IPS-NIHi11 (cell line): ENCODE measurements around the gene TMEM217.
"Not testable (repeated sequence)": the region's sequence is repeated elsewhere in the genome, so short reads cannot be mapped to it uniquely, and the experiment has no call there.

Experiments
- DNase-seq: peaks from one replicate; pipeline ENCODE4 v3.0.0; 2012; ENCODE audit warnings: mixed read lengths, low spot score

TMEM217 gene

DNA sequence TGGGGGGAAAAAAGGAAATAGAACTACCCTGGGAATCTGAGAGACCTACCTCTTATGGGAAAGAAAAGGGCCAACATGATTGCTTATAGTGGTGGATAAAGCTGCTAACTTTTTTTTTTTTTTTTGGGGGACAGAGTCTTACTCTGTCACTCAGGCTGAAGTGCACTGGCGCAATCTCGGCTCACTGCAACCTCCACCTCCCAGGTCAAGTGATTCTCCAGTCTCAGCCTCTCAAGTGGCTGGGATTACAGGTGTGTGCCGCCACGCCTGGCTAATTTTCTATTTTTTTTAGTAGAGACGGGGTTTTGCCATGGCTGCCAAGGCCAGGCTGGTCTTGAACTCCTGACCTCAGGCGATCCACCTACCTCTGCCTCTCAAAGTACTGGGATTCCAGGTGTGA lies 39.9 kb downstream of the TMEM217 start:
- DNase-seq = no peak

DNA sequence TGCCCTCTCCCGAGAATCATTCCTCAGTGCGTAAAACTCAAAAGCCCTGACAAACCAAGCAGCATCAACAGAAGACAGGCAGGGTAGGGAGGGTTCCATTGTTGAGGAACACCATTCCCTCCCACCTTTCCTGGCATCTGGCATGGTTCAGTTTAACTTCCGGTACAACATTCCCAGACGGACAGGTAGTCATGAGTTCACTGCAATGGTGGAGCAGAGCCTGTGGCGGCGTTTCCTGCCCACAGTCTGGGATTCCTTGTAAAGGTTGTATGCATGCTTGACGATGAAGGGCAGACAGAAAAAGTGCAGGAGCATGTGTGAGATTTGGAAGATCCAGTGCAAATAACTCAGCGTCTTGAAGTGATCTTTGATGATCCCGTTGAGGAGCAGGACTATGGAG lies 45.7 kb downstream of the TMEM217 start:
- DNase-seq = no peak

DNA sequence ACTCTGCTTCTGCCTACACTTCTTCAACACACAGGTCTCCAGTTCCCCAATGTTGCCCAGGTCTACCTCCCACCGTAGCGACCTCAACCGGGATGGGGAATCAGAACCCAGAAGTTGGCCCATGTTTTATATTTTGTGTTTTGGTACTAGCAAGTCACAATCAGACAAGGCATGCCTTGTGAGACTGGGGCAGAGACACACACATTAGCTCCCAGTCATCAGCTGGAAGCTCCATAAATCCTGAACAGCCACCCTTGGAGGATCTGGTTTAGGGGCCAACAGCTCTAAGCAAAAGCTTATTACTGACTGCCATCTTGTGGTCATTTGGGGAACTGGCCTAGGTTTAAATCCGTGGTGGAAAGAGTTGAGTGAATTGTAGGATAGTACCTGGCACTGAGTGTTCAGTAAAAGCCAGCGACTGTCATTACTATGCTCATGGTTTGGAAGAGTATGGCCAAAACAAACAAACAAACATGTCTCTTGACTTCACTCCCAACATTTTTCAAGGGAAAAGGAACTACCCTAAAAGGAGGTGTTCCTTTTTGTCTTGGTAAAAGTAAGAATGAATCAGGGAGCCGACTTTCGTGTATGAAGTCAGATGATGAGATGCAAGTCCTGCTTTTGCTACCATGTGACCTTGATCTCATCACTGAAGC lies 47.5 kb downstream of the TMEM217 start:
- peak; percentile 74 for DNase-seq

DNA sequence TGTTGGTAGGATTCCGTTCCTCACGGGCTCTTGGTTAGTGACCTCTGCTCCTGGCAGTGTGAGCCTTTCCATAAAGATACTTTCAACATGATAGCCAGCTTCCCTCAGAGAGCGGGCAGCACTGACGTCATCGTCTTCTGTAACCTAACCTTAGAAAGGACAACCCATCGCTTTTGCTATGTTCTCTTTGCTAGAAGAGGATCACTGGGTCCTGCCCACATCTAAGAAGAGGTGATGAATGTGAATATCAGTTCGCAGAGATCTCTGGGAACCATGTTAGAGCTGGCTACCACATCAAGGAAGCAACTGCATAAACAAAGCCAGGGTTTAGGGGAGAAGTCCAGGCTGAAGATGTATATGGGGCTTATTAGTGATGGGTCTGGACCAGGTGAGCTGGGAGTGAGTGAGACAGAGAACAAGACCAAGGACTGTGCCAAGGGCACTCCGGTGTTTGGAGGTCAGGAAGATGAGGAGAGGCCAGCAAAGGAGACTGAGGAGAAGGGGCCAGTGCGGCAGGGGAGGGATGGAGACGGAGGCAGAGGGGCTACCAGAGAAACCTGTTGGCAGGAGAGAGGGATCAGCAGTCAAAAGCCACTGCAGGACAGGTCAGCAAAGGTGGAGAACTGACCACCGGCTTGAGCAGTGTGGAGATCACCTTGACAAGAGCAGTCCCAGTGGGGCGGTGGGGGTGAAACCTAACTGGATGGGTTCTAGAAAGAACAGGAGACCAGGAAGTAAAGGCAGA lies 48.3 kb downstream of the TMEM217 start:
- no peak for DNase-seq

DNA sequence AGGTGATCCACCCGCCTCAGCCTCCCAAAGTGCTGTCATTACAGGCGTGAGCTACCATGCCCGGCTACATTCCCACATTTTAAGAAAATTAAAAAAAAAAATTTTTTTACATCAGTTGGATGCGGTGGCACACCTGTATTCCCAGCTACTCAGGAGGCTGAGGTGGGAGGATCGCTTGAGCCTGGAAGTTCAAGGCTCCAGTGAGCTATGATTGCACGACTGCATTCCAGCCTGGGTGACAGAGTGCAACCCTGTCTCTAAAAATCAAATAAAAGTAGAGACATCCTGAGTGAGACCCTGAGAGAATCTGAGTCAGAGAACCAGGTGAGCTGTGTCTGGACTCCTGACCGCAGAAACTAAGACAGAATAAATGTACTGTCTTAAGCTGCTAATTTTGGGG lies 49.2 kb downstream of the TMEM217 start:
- DNase-seq = no peak

DNA sequence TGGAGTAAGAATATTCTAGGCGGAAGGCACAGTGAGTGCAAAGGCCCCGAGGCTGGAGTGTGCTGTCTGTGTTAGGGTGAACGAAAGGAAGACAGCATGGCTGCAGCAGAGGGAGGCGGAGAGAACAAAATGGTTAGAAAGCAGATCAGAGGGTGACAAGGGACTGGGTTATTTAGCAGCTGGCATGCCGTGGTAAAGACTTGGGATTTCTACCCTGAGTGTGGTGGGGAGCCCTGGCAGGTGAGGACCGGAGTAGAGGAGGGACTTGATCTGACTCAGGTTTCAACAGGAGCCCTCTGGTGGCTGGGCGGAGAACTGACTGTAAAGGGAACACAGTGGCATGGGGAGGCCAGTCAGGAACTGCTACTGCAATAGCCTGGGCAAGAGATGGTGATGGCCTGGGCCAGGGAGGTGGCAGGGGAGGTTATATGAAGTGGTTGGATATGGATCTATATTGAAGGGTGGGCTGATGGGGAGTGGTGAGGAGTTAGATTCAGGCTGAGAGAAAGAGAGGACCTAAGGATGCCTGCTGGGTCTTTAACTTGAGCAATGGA lies 50.0 kb downstream of the TMEM217 start:
- peak; percentile 87 for DNase-seq

DNA sequence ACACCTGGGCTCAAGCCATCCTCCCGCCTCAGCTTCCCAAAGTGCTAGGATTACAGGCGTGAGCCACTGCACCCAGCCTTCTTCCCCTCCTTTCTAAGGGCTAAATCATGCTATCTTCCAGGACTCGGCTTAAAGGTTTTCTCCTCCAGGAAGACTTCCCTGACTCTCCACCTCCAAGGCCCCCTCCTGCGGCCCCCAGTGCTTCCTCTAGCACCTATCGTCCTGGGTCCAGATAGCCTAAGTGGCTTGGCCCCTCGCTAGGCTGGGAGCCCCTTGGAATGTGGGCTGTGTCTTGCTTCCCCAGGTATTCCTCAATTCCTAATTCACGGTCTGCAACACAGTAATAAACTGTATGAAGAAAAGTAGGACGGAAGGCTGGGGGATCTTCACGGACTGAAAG lies 51.3 kb downstream of the TMEM217 start:
- no peak for DNase-seq

DNA sequence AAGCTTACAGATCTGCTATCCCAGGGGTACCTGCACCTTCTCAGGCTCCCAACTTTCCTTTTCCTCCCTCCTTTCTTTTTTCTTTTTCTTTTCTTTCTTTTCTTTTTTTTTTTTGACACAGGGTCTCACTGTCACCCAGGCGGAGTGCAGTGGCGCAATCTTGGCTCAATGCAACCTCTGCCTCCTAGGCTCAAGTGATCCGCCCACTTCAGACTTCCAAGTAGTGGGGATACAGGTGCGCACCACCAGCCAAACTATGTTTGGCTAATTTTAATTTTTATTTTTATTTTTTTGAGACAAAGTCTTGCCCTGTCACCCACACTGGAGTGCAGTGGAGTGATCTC lies 52.0 kb downstream of the TMEM217 start:
- DNase-seq = no peak

DNA sequence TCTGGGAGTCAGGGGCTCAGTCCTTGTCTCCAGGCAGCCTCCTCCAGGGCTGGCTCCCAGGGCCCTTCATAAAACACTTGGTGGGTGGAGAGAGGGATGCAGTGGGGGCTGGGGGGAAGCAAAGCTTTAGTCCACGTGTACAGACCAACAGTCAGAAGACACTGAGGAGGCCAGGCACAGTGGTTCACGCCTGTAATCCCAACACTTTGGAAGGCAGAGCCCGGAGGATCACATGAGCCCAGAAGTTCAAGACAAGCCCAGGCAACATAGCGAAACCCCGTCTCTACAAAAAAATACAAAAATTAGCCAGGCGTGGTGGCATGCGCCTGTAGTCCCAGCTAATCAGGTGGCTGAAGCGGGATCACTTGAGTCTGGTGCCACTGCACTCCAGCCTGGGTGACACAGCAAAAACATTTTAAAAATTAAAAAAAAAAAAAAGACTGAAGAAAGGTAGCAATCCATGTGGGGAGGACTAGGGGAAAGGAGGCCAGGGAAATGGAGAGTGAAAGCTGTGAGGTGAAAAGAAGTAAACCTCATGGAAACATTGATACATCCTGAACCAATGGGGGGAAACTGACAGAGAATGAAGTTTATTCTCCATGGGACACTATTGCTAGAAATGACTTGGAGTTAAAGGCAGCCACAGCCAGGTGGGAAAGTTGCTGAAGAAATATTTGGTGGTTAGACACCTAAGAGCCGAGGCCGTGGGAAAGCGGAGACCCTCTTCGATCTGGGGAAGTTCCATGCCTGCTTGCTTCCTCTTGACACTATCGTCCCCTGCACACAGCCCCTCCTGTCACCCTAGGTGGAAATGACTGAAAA lies 52.6 kb downstream of the TMEM217 start:
- no peak for DNase-seq

DNA sequence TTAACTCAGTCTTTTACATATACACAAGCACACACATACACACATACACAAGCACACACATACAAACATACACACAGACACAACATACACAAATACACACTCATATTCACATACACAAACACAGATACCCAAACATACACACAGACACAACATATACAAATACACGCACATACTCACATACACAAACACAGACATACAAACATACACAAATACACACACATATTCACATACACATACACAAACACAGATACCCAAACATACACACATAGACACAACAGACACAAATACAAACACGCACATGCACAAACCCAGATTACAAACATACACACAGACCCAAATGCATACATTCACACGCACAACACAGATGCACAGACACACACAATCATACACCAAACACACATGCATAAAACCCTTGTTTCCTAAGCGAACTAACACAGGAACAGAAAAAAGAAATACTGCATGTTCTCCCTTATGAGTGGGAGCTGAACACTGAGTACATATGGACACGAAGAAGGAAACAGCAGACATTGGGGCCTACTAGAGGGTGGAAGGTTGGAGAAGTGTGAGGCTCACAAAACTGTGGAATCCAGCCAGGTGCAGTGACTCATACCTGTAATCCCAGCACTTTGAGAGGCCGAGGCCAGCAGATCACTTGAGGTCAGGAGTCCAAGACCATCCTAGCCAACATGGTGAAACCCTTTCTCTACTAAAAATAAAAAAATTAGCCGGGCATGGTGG lies 53.8 kb downstream of the TMEM217 start:
- DNase-seq = no peak

DNA sequence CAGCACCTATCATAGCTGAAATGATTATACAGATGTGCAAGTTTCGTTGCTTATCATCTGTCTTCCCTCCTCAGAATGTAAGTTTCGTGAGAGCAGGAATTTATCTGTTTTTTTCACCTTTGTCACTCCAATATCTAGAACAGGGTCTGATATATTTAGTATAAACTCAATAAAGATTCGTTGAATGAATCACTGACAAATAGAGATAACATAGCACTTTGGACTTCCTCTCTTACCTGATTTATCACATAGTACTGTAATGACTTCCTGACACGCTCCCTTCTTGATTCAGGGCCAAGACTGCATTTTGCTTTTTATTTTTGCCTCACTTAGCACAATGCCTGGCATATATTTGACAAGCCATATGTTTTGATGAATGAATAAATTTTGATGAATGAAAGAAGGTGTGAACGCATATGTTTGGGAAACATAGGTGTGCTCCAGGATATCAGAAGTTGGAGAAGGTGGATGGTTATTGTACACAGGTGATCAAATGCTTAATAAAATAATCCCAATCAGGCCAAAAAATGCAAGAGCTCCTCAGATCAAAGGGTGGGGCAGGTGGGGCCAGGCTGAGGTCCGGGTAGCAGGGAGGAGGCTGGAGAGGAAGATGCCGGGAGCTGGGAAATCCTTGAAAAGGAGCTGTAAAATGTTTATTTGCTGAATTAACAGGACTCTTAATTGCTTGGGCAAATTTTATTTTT lies 55.0 kb downstream of the TMEM217 start:
- DNase-seq = no peak

DNA sequence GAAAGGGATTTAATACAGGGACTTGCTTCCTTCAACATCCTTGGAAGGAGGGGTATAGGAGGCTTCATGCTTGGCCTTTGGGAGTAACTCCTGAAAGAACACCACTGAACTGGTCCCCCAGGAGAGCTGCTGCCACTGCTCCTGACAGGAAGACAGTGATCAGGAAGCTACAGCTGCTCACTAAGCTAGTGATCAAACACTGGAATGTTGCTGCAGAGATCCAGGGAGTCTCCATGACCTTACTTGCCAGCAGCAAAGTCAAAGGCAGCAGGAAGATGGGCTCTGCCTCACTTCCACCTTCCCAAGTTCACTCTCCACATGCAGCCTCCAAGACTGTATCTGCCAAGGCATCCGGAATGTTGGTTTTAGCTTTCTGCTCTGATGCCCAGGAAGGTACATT lies 56.2 kb downstream of the TMEM217 start:
- DNase-seq = no peak

DNA sequence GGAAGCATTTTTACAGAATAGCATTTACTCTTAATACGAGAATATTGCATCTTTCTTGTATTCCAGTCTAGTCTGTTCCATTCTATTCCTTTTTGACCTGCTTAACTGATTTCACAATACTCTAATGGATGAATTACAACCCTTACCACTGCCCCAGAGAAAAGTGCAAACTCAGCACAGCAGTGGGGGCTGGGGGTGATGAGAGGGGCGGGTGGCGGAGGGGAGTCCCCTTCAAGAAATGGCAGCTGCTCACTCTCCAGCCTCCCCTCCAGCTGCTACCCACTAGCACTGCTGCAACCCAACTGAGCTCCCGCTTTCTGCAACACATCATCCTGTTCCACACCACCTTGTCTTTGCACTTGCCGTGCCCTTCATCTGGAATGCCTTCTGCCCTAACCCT lies 57.9 kb downstream of the TMEM217 start:
- no peak for DNase-seq

DNA sequence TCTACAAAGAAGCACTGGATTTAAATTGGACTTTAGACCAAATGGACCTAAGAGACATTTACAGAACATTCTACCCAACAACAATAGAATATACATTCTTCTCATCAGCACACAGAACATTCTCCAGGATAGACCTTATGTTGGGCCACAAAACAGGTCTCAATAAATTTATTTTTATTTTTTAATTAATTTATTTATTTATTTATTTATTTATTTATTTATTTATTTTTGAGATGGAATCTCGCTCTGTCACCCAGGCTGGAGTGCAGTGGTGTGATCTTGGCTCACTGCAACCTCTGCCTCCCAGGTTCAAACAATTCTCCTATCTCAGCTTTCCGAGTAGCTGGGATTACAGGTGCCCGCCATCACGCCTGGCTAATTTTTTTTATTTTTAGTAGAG lies 61.5 kb downstream of the TMEM217 start:
- not testable (repeated sequence) for DNase-seq

DNA sequence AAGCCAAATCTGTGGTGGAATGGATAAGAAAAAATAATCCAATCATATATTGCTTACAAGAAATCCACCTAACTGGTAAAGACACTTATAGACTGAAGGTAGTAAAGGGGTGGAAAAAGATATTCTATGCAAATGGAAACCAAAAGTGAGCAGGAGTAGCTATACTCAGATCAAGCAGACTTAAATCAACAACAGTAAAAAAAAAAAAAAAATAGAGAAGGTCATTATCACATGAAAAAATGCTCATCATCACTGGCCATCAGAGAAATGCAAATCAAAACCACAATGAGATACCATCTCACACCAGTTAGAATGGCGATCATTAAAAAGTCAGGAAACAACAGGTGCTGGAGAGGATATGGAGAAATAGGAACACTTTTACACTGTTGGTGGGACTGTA lies 63.1 kb downstream of the TMEM217 start:
- not testable (repeated sequence) for DNase-seq

DNA sequence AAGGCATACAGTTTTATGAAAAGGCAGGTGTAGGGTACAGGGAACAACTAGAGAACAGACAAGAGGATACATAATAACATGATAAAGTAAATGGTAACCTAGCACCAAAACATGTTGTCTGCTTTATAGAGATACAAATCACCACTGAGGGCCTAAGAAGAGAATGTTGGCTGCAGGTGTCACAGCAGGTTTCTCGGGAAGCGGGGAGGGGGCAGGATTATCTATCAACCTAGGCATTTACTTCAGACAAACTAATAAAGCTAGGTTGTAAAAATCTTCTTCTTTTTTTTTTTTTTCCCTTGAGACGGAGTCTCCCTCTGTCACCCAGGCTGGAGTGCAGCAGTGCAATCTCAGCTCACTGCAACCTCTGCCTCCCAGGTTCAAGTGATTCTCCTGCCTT lies 65.3 kb downstream of the TMEM217 start:
- DNase-seq = no peak

DNA sequence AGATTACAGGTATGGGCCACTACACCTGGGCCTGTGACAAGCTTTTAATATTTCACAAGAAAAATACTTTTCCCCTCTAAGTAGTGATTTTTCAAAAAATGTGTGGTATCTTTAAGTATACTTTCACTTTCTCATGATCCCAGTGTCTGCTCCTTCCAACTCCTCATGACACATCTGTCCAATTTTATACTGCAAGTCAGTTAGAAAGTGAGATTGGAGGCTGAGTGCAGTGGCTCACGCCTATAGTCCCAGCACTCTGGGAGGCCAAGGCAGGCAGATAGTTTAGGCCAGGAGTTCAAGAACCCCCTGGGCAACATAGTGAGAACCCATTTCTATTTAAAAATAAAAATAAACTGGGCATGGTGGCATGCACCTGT lies 67.8 kb downstream of the TMEM217 start:
- no peak for DNase-seq

DNA sequence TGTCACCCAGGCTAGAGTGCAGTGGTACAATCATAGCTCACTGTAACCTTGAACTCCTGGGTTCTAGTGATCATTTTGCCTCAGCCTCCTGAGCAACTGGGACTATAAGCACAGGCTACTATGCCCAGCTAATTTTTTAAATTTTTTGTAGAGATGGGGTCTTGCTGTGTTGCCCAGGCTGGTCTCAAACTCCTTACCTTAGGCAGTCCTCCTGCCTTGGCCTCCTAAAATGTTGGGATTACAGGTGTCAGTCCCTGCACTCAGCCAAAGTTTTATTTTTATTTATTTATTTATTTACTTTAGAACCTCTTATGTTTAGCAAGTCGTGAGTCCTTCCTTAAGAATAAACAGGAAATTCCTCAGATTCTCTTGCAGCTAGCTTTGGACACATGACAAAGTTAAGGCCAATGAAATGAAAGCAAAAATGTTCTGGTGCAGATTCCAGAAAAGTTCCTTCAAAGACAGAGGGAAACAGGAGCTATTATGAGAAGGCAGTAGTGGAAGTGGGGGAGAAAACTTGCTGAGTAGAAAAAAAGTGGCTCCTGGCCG lies 68.9 kb downstream of the TMEM217 start:
- DNase-seq = no peak

DNA sequence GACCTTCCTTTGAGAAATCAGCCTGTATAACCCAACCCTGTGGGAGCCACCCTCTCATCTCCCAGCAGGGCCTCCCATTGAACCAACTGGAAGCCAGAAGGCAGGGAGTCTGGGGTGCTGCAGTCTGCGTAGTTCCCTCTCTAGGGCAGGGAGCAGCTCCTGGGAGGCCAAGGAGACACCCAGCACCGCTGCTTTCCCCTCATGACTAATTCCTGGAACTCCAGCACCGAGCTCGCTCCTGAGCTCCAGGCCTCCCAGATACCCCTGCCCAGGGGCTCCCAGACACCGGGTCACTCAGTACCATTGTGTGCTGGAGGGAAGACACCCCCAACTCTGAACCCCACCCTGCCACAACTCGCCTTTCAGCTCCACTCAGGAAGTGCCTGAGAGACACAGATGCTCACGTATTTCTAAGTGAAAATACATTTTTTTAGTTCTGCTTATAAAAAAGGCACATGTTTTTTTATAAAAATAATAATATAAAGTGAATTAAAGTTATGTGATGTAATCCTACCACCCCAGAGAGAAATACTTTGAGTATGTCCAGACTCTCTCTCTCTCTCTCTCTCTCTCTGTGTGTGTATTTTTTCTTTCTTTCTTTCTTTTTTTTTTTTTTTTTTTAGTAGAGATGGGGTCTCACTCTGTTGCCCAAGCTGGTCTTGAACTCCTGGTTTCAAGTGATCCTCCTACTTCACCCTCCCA lies 70.5 kb downstream of the TMEM217 start:
- DNase-seq = no peak

DNA sequence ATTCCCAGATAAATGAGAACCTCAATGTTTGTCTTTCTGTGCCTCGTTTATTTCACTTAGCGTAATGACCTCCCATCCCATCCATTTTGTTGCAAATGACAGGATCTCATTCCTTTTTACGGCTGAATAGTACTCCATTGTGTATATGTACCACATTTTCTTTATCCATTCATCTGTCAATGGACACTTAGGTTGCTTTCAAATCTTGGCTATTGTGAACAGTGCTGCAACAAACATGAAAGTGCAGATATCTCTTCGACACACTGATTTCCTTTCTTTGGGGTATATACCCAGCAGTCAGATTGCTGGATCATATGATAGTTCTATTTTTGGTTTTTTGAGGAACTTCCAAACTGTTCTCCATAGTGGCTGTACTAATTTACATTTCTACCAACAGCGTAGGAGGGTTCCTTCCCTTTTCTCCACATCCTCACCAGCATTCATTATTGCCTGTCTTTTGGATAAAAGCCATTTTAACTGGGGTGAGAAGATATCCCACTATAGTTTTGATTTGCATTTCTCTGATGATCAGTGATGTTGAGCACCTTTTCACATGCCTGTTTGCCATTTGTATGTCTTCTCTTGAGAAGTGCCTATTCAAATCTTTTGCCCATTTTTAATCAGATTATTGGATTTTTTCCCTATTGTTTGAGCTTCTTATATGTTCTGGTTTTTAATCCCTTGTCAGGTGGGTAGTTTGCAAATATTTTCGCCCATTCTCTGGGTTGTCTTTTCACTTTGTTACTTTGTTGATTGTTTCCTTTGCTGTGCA lies 71.8 kb downstream of the TMEM217 start:
- not testable (repeated sequence) for DNase-seq
